ENCODE data around the gene DAB1. TPM values are rescaled to one million over a fixed set of nuclear protein-coding genes. Genes with fewer than 3 reads are reported as not detected.

The DAB1 gene
- total RNA-seq, 1 donor from 2014 or later, result 0.25 TPM

- no peak for DNase-seq (ENCODE audit: low read depth)
- no peaks in the 10 kb centered on the region for H3K36me3 ChIP-seq (ENCODE audit: control insufficient read depth, insufficient read depth, low read length)
- H3K4me3 ChIP-seq (ENCODE audit: low read depth, low read length), result no peak overlapping the region
- no peaks in the 10 kb centered on the region for H3K27me3 ChIP-seq (ENCODE audit: control insufficient read depth, insufficient read depth, low read length)
- no peak for TF ChIP-seq CTCF (IDR thresholded peaks at IDR 0.05; ENCODE audit: insufficient read depth, low read length, poor library complexity, severe bottlenecking)
Observed at GRCh38 chr1:57294177-57294576, 129.7 kb downstream of the DAB1 start.

GRCh38 chr1:57293214-57293613 is 130.6 kb downstream of the DAB1 start:
- no peak for TF ChIP-seq CTCF (IDR thresholded peaks at IDR 0.05; ENCODE audit: insufficient read depth, low read length, poor library complexity, severe bottlenecking)
- DNase-seq (ENCODE audit: low read depth), result no peak
- no peaks in the 10 kb centered on the region for H3K36me3 ChIP-seq (ENCODE audit: control insufficient read depth, insufficient read depth, low read length)
- no peak overlapping the region for H3K4me3 ChIP-seq (ENCODE audit: low read depth, low read length)
- no peaks in the 10 kb centered on the region for H3K27me3 ChIP-seq (ENCODE audit: control insufficient read depth, insufficient read depth, low read length)

- TF ChIP-seq CTCF (IDR thresholded peaks at IDR 0.05; ENCODE audit: insufficient read depth, low read length, poor library complexity, severe bottlenecking), result no peak
- Histone ChIP-seq H3K36me3 (ENCODE audit: control insufficient read depth, insufficient read depth, low read length) (no peaks in the 10 kb centered on the region), H3K4me3 (ENCODE audit: low read depth, low read length) (no peak overlapping the region), H3K27me3 (ENCODE audit: control insufficient read depth, insufficient read depth, low read length) (no peaks in the 10 kb centered on the region)
- no peak for DNase-seq (ENCODE audit: low read depth)
Observed at GRCh38 chr1:57289781-57290180, 134.1 kb downstream of the DAB1 start.

GRCh38 chr1:57285992-57286391 is 137.9 kb downstream of the DAB1 start:
- Histone ChIP-seq H3K27me3 (ENCODE audit: control insufficient read depth, insufficient read depth, low read length) (no peaks in the 10 kb centered on the region), H3K36me3 (ENCODE audit: control insufficient read depth, insufficient read depth, low read length) (no peaks in the 10 kb centered on the region), H3K4me3 (ENCODE audit: low read depth, low read length) (no peak overlapping the region)
- no peak for TF ChIP-seq CTCF (IDR thresholded peaks at IDR 0.05; ENCODE audit: insufficient read depth, low read length, poor library complexity, severe bottlenecking)
- no peak for DNase-seq (ENCODE audit: low read depth)

- no peak overlapping the region for H3K4me3 ChIP-seq (ENCODE audit: low read depth, low read length)
- no peaks in the 10 kb centered on the region for H3K27me3 ChIP-seq (ENCODE audit: control insufficient read depth, insufficient read depth, low read length)
- no peak for TF ChIP-seq CTCF (IDR thresholded peaks at IDR 0.05; ENCODE audit: insufficient read depth, low read length, poor library complexity, severe bottlenecking)
- no peak for DNase-seq (ENCODE audit: low read depth)
- no peaks in the 10 kb centered on the region for H3K36me3 ChIP-seq (ENCODE audit: control insufficient read depth, insufficient read depth, low read length)
Observed at GRCh38 chr1:57282411-57282810, 141.4 kb downstream of the DAB1 start.

- no peak overlapping the region for H3K4me3 ChIP-seq (ENCODE audit: low read depth, low read length)
- no peaks in the 10 kb centered on the region for H3K36me3 ChIP-seq (ENCODE audit: control insufficient read depth, insufficient read depth, low read length)
- DNase-seq (ENCODE audit: low read depth), result no peak
- no peak for TF ChIP-seq CTCF (IDR thresholded peaks at IDR 0.05; ENCODE audit: insufficient read depth, low read length, poor library complexity, severe bottlenecking)
- no peaks in the 10 kb centered on the region for H3K27me3 ChIP-seq (ENCODE audit: control insufficient read depth, insufficient read depth, low read length)
Observed at GRCh38 chr1:57281324-57281723, 142.5 kb downstream of the DAB1 start.

Data from kidney epithelial cell (primary cell).